ENCODE measurements around the gene OR10H1.

DNA sequence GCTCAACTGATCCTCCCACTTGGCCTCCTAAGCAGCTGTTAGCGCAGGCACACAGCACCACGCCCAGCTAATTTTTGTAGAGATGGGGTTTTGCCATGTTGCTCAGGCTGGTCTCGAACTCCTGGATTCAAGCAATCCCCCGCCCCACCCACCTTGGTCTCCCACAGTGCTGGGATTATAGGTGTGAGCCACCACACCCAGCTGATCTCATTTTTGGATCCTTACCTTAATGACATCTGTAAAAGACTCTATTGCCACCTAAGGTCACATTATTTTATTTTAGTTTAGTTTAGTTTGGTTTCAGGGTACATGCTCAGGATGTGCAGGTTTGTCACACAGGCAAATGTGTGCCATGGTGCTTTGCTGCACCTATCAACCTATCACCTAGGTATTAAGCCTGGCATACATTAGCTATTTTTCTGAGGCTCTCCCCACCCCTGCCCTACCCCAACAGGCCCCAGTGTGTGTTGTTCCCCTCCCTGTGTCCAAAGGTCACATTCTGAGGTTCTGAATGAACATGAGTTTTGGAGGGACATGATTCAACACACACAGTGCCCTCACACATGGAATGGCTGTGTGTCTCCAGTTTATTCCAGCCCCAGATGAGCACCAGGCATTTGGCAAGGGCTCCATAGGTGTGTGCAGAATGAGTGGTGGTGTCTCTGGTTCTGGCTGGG is 26.7 kb downstream of the OR10H1 start:
- TF ChIP-seq, protein P1, sequence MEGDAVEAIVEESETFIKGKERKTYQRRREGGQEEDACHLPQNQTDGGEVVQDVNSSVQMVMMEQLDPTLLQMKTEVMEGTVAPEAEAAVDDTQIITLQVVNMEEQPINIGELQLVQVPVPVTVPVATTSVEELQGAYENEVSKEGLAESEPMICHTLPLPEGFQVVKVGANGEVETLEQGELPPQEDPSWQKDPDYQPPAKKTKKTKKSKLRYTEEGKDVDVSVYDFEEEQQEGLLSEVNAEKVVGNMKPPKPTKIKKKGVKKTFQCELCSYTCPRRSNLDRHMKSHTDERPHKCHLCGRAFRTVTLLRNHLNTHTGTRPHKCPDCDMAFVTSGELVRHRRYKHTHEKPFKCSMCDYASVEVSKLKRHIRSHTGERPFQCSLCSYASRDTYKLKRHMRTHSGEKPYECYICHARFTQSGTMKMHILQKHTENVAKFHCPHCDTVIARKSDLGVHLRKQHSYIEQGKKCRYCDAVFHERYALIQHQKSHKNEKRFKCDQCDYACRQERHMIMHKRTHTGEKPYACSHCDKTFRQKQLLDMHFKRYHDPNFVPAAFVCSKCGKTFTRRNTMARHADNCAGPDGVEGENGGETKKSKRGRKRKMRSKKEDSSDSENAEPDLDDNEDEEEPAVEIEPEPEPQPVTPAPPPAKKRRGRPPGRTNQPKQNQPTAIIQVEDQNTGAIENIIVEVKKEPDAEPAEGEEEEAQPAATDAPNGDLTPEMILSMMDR (conservative IDR thresholded peaks at IDR 0.05; ENCODE audit: low read length), result no peak
- TF ChIP-seq EZH2phosphoT487 (IDR thresholded peaks at IDR 0.05; ENCODE audit: borderline replicate concordance, low read depth, low read length), result no peak
